PC-3 (cell line): ENCODE results near the gene IQGAP3. TPM values are rescaled to one million over a fixed set of nuclear protein-coding genes. Genes with fewer than 3 reads are reported as not detected.
A peak's percentile ranks its signal among the peaks of the same experiment; 100 is the strongest.

ENCODE experiments used
- ATAC-seq: fragments of 200-7000 bp; cut with Tn5 transposase; 2 replicates; pipeline ENCODE4 v1.9.1; 2020; ENCODE audit warnings: mild to moderate bottlenecking, moderate library complexity
- BruUV-seq: library from RNA; stranded (reverse); fragments of 400-500 nt; replicated peaks from 2 replicates; lab custom pipeline; 2021; lab: Mats Ljungman, UMichigan
- CTCF ChIA-PET: fragments of 300-600 bp; sonication (Branson Sonifier 250); formaldehyde crosslinking; loops from one replicate; lab custom pipeline; 2022; ENCODE audit warnings: antibody characterized with exemption; lab: Charles Lee
- POLR2A ChIA-PET: fragments of 300-600 bp; sonication (Branson Sonifier 250); formaldehyde crosslinking; loops from one replicate; lab custom pipeline; 2022; ENCODE audit warnings: antibody characterized with exemption; ENCODE audit not compliant: unreplicated experiment; lab: Charles Lee
- DNase-seq: peaks from one replicate; pipeline ENCODE4 v3.0.0-alpha.2; 2015
- H2AFZ ChIP-seq: fragments of 300-600 bp; sonication (generic); 2 replicates; pipeline ENCODE4 v1.6.0; 2016; ENCODE audit warnings: antibody characterized with exemption, low read length
- H3F3A ChIP-seq: fragments of 300-600 bp; sonication (generic); one replicate; pipeline ENCODE4 v1.6.0; 2017; ENCODE audit warnings: antibody characterized with exemption, low read length, control low read depth, mild to moderate bottlenecking; ENCODE audit not compliant: unreplicated experiment
- H3K27ac ChIP-seq: fragments of 300-600 bp; sonication (generic); 2 replicates; pipeline ENCODE4 v1.5.1; 2016; ENCODE audit warnings: mild to moderate bottlenecking, low read length
- H3K27me3 ChIP-seq: fragments of 300-600 bp; sonication (generic); 2 replicates; pipeline ENCODE4 v1.6.1; 2016; ENCODE audit warnings: low read length, mixed read lengths
- H3K36me3 ChIP-seq: fragments of 300-600 bp; sonication (generic); 2 replicates; pipeline ENCODE4 v1.6.1; 2016; ENCODE audit warnings: low read depth, mixed run types, low read length, mixed read lengths
- H3K4me1 ChIP-seq: fragments of 300-600 bp; sonication (generic); 2 replicates; pipeline ENCODE4 v1.5.1; 2016; ENCODE audit warnings: low read length; ENCODE audit not compliant: insufficient read depth
- H3K4me2 ChIP-seq: fragments of 300-600 bp; sonication (generic); 2 replicates; pipeline ENCODE4 v1.6.0; 2016; ENCODE audit warnings: low read length
- H3K4me3 ChIP-seq: fragments of 300-600 bp; sonication (generic); 2 replicates; pipeline ENCODE4 v1.5.1; 2016; ENCODE audit warnings: mild to moderate bottlenecking, low read length, mixed read lengths
- H3K79me2 ChIP-seq: fragments of 300-600 bp; sonication (generic); 2 replicates; pipeline ENCODE4 v1.6.1; 2017; ENCODE audit warnings: low read length, mixed read lengths
- H3K9ac ChIP-seq: fragments of 300-600 bp; sonication (generic); 2 replicates; pipeline ENCODE4 v1.6.0; 2016; ENCODE audit warnings: mild to moderate bottlenecking, low read length
- H3K9me2 ChIP-seq: fragments of 300-600 bp; sonication (generic); replicated peaks from 2 replicates; pipeline ENCODE4 v1.6.1; 2016; ENCODE audit warnings: mixed run types, low read length, mixed read lengths
- H3K9me3 ChIP-seq: fragments of 300-600 bp; sonication (generic); 2 replicates; pipeline ENCODE4 v1.6.1; 2016; ENCODE audit warnings: low read length, mixed read lengths
- H4K20me1 ChIP-seq: fragments of 300-600 bp; sonication (generic); 2 replicates; pipeline ENCODE4 v1.6.1; 2016; ENCODE audit warnings: low read length, mixed read lengths
- CTCF ChIP-seq: fragments of 300-600 bp; sonication (generic); conservative IDR thresholded peaks from 2 replicates; pipeline ENCODE4 v1.5.1; 2017; ENCODE audit warnings: antibody characterized with exemption, low read depth, mild to moderate bottlenecking, low read length
- EZH2 ChIP-seq: fragments of 300-600 bp; sonication (generic); IDR thresholded peaks from one replicate; pipeline ENCODE4 v1.6.1; 2017; ENCODE audit warnings: antibody characterized with exemption, mild to moderate bottlenecking, low read length; ENCODE audit not compliant: unreplicated experiment
- EZH2phosphoT487 ChIP-seq: fragments of 300-600 bp; sonication (generic); IDR thresholded peaks from 2 replicates; pipeline ENCODE4 v1.6.1; 2018; ENCODE audit warnings: mild to moderate bottlenecking, antibody characterized with exemption, low read length, borderline replicate concordance
- intact Hi-C: fragments of 100-400 bp; cut with micrococcal nuclease; formaldehyde crosslinking; loops from 2 replicates; pipeline ENCODE4 v1.9.0; 2023
- total RNA-seq: library from RNA; depleted of rRNA; stranded (reverse); fragments of >200 nt; gene quantifications from 2 replicates; pipeline ENCODE4 v1.2.3, GENCODE V29; 2014

Gene IQGAP3
- total RNA-seq, 1 experiment from 2014 or later, result 54.3 TPM

GRCh38 chr1:156618853-156619581 is 46.7 kb upstream of the IQGAP3 start, which contains the start of gene HAPLN2:
Gene HAPLN2, plus strand, starts transcription at chr1:156619415. Its CDS starts 4,076 bp downstream, at chr1:156623491.
- H3K9me3 ChIP-seq, result no peaks in the 10 kb centered on the region
- ChIA-PET POLR2A (no interaction called here), CTCF (interaction anchor here (0.5 kb wide), 1 partner anchor 118 kb away, joined by 3 read pairs; no protein-coding TSS in a partner anchor)
- H3K9me2 ChIP-seq, result no peaks in the 10 kb centered on the region
- peaks cover 25% of the 10 kb centered on the region for H3K27me3 ChIP-seq
- no peaks in the 10 kb centered on the region for H3F3A ChIP-seq
- TF ChIP-seq CTCF, result peak; percentile 72
- TF ChIP-seq EZH2, result no peak
- H2AFZ ChIP-seq, result no peak within 1 kb of the TSS
- H3K9ac ChIP-seq, result no peak within 1 kb of the TSS
- H3K4me2 ChIP-seq, result no peak within 1 kb of the TSS
- DNase-seq (peak; percentile 60), ATAC-seq (peak; percentile 66)
- peaks cover 7% of the 10 kb centered on the region for H3K4me1 ChIP-seq
- H3K79me2 ChIP-seq, result no peaks in the 10 kb centered on the region
- BruUV-seq, result no TSS peak
- intact Hi-C loops, result no loop called here
- H4K20me1 ChIP-seq, result no peaks in the 10 kb centered on the region
- H3K27ac ChIP-seq, result no peak within 1 kb of the TSS
- H3K36me3 ChIP-seq, result no peaks in the 10 kb centered on the region
- no peak within 1 kb of the TSS for H3K4me3 ChIP-seq

GRCh38 chr1:156616463-156616862 is 44.1 kb upstream of the IQGAP3 start:
- no peaks in the 10 kb centered on the region for H3F3A ChIP-seq
- peak; percentile 42; the same call in 1 of the 2 replicates for ATAC-seq
- ChIA-PET CTCF (interaction anchor here (0.6 kb wide), 2 partner anchors 8 to 38 kb away, joined by 3 to 8 read pairs; no protein-coding TSS in a partner anchor), POLR2A (no interaction called here)
- H4K20me1 ChIP-seq, result no peaks in the 10 kb centered on the region
- H3K9me2 ChIP-seq, result no peaks in the 10 kb centered on the region
- H3K36me3 ChIP-seq, result no peaks in the 10 kb centered on the region
- H3K4me3 ChIP-seq, result no peak overlapping the region
- no peaks in the 10 kb centered on the region for H3K79me2 ChIP-seq
- H3K27ac ChIP-seq, result no peak overlapping the region
- peak overlapping the region; percentile 47 for H3K4me2 ChIP-seq
- H2AFZ ChIP-seq, result 0 out of 2 replicates have a peak overlapping the region, but pooled peaks have one; percentile 13
- intact Hi-C loops, result no loop called here
- H3K9me3 ChIP-seq, result no peaks in the 10 kb centered on the region
- no TSS peak for BruUV-seq
- H3K9ac ChIP-seq, result no peak overlapping the region
- peaks cover 7% of the 10 kb centered on the region for H3K4me1 ChIP-seq
- peaks cover 17% of the 10 kb centered on the region for H3K27me3 ChIP-seq
- TF ChIP-seq EZH2 (no peak), CTCF (no peak), EZH2phosphoT487 (no peak)
- peak; percentile 52 for DNase-seq

GRCh38 chr1:156615946-156616345 is 43.6 kb upstream of the IQGAP3 start:
- H3K36me3 ChIP-seq, result no peaks in the 10 kb centered on the region
- no peaks in the 10 kb centered on the region for H3F3A ChIP-seq
- no peak for TF ChIP-seq EZH2
- no peak for TF ChIP-seq EZH2phosphoT487
- no peak for TF ChIP-seq CTCF
- peaks cover 17% of the 10 kb centered on the region for H3K27me3 ChIP-seq
- ATAC-seq, result no peak
- CTCF ChIA-PET, result no interaction called here
- intact Hi-C loops, result no loop called here
- 0 out of 2 replicates have a peak overlapping the region, but pooled peaks have one; percentile 13 for H2AFZ ChIP-seq
- no peaks in the 10 kb centered on the region for H4K20me1 ChIP-seq
- H3K79me2 ChIP-seq, result no peaks in the 10 kb centered on the region
- BruUV-seq, result no TSS peak
- H3K4me2 ChIP-seq, result peak overlapping the region; percentile 47
- peaks cover 7% of the 10 kb centered on the region for H3K4me1 ChIP-seq
- H3K27ac ChIP-seq, result no peak overlapping the region
- no peak overlapping the region for H3K9ac ChIP-seq
- H3K4me3 ChIP-seq, result no peak overlapping the region
- H3K9me2 ChIP-seq, result no peaks in the 10 kb centered on the region
- no peaks in the 10 kb centered on the region for H3K9me3 ChIP-seq
- DNase-seq, result no peak
- POLR2A ChIA-PET, result no interaction called here
